PC-3 (cell line): ENCODE results near the gene PSMB2.

ENCODE experiments used
- EZH2 ChIP-seq: fragments of 300-600 bp; sonication (generic); IDR thresholded peaks from one replicate; pipeline ENCODE4 v1.6.1; 2017; ENCODE audit warnings: antibody characterized with exemption, mild to moderate bottlenecking, low read length; ENCODE audit not compliant: unreplicated experiment
- EZH2phosphoT487 ChIP-seq: fragments of 300-600 bp; sonication (generic); IDR thresholded peaks from 2 replicates; pipeline ENCODE4 v1.6.1; 2018; ENCODE audit warnings: mild to moderate bottlenecking, antibody characterized with exemption, low read length, borderline replicate concordance
- TF ChIP-seq, protein P1 (sequence below): fragments of 300-600 bp; sonication (generic); conservative IDR thresholded peaks from 2 replicates; pipeline ENCODE4 v1.5.1; 2017; ENCODE audit warnings: antibody characterized with exemption, low read depth, mild to moderate bottlenecking, low read length

- TF ChIP-seq, protein P1, sequence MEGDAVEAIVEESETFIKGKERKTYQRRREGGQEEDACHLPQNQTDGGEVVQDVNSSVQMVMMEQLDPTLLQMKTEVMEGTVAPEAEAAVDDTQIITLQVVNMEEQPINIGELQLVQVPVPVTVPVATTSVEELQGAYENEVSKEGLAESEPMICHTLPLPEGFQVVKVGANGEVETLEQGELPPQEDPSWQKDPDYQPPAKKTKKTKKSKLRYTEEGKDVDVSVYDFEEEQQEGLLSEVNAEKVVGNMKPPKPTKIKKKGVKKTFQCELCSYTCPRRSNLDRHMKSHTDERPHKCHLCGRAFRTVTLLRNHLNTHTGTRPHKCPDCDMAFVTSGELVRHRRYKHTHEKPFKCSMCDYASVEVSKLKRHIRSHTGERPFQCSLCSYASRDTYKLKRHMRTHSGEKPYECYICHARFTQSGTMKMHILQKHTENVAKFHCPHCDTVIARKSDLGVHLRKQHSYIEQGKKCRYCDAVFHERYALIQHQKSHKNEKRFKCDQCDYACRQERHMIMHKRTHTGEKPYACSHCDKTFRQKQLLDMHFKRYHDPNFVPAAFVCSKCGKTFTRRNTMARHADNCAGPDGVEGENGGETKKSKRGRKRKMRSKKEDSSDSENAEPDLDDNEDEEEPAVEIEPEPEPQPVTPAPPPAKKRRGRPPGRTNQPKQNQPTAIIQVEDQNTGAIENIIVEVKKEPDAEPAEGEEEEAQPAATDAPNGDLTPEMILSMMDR, result no peak
- TF ChIP-seq EZH2phosphoT487, result no peak
- TF ChIP-seq EZH2, result no peak
These were observed 78.2 kb downstream of the PSMB2 start for GRCh38 chr1:35563166-35563565.
